H1 (cell line): ENCODE results near the gene OPCML. TPM values are rescaled to one million over a fixed set of nuclear protein-coding genes. Genes with fewer than 3 reads are reported as not detected.

ENCODE experiments used
- BCL11A ChIP-seq, 2 experiments: IDR thresholded peaks; one replicate each; pipeline ENCODE4 v1.6.1; 2011; ENCODE audit warnings: low read depth in 2 of 2, low read length in 2 of 2, mild to moderate bottlenecking in 2 of 2
- CREB1 ChIP-seq: IDR thresholded peaks from 2 replicates; pipeline ENCODE4 v1.6.1; 2012; ENCODE audit warnings: inconsistent platforms
- RNF2 ChIP-seq: fragments of 200-900, 300-1000 bp; sonication (generic); IDR thresholded peaks from 2 replicates; pipeline ENCODE4 v1.7.1; 2016; ENCODE audit warnings: borderline replicate concordance, low read depth, mild to moderate bottlenecking, antibody characterized with exemption, low read length; ENCODE audit not compliant: poor library complexity, severe bottlenecking; ENCODE audit errors: missing control alignments
- SAP30 ChIP-seq: fragments of 300-600 bp; sonication (generic); IDR thresholded peaks from 2 replicates; pipeline ENCODE4 v1.7.1; 2012; ENCODE audit warnings: low read length, moderate library complexity, mild to moderate bottlenecking, inconsistent platforms; ENCODE audit not compliant: insufficient read depth, insufficient replicate concordance
- SIN3A ChIP-seq, 2 experiments: IDR thresholded peaks in 1 of 2; conservative IDR thresholded peaks in 1 of 2; 2 replicates each; pipeline ENCODE4 v1.6.1; 2011 to 2012; ENCODE audit warnings: low read length in 2 of 2, improper control_type of control experiment in 1 of 2, low read depth in 1 of 2, mild to moderate bottlenecking in 1 of 2
- polyA plus RNA-seq, 7 experiments: library from polyadenylated mRNA; depleted of rRNA in 3 of 7; stranded (reverse) in 5 of 7; unstranded in 2 of 7; fragments of >200 nt in 5 of 7; fragments of 200-250 nt in 2 of 7; gene quantifications; 1 replicate in 5 of 7; 2 replicates in 1 of 7; 4 replicates in 1 of 7; pipeline versions ENCODE4 v1.2.1 to v1.2.3, GENCODE V29; 2011 to 2013; ENCODE audit warnings: missing spikeins in 2 of 7, mixed read lengths in 2 of 7
- total RNA-seq: library from RNA; stranded (reverse); fragmentation: NEBNext Ultra II Directional; extraction: Animal tissue kit (Norgen Biotek cat#: 25700); gene quantifications from 2 replicates; pipeline ENCODE4 v1.2.1, GENCODE V29; 2021

OPCML gene
- total and polyA plus RNA-seq, 2 of the 8 experiments (the other 6 are each of a cell fraction or from before 2014, with no cell fraction given): 2.3 to 3.1 TPM

DNA sequence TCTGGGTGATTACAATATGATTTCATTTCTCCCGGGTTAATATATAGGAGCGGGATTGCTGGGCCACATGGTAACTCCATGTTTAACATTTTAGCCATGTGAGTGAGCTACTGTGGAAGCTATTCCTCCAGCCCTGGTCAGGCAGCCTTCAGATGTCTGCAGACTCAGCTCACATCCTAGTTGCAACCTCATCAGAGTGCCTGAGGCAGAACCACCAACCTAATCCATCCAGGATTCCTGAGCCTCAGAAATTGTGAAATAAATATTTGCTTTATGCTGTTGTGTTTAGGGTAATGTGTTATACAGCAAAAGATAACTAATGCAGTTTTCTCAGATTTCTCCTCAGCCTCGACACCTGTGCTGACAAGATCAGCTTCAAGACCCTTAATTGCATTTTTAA is 676.8 kb downstream of the OPCML start (continued):
- TF ChIP-seq RNF2: no peak
- no peak for TF ChIP-seq BCL11A (IDR thresholded peaks at IDR 0.05; ENCODE audit: low read depth in 2 of 2, low read length in 2 of 2)
- no peak for TF ChIP-seq SIN3A (conservative IDR thresholded peaks at IDR 0.05 in 1 of 2, IDR thresholded peaks at IDR 0.05 in 1 of 2; ENCODE audit: low read depth in 1 of 2, low read length in 2 of 2)
- TF ChIP-seq SAP30: no peak
- TF ChIP-seq CREB1: no peak
